Measurements from ENCODE around the gene LYL1. TPM values are rescaled to one million over a fixed set of nuclear protein-coding genes. Genes with fewer than 3 reads are reported as not detected.

Gene LYL1
- total and polyA plus RNA-seq, 9 of the 15 experiments (the other 6 are each of a cell fraction or from before 2014, with no cell fraction given) = 1.3 to 266 (median 34.0) TPM

- TF ChIP-seq ZNF609 (CRISPR knock-in tag; IDR thresholded peaks at IDR 0.05; ENCODE audit: borderline replicate concordance) (no peak), HINFP (tag; conservative IDR thresholded peaks at IDR 0.05; ENCODE audit: low read depth) (no peak), PCBP2 (IDR thresholded peaks at IDR 0.05; ENCODE audit: low read depth, low read length, poor library complexity, severe bottlenecking) (no peak), STAG1 (CRISPR knock-in tag; IDR thresholded peaks at IDR 0.05; ENCODE audit: borderline replicate concordance) (no peak), HSF4 (CRISPR knock-in tag; IDR thresholded peaks at IDR 0.05; ENCODE audit: borderline replicate concordance) (no peak), FOXA3 (CRISPR knock-in tag; conservative IDR thresholded peaks at IDR 0.05 in 1 of 2, IDR thresholded peaks at IDR 0.05 in 1 of 2) (peak in 1 of 2 experiments; percentile 82; a peak in 2 of 4 replicates), CCNT2 (IDR thresholded peaks at IDR 0.05; ENCODE audit: borderline replicate concordance, extremely low read depth, insufficient read length, low read depth, low read length) (peak; percentile 56), KAT2B (IDR thresholded peaks at IDR 0.05; ENCODE audit: low read depth, low read length) (no peak), ZNF174 (CRISPR knock-in tag; IDR thresholded peaks at IDR 0.05) (no peak), CTCFL (IDR thresholded peaks at IDR 0.05; ENCODE audit: borderline replicate concordance, insufficient read depth, low read depth, low read length, poor library complexity, severe bottlenecking) (peak; percentile 85), TAF15 (IDR thresholded peaks at IDR 0.05; ENCODE audit: low read depth, low read length) (no peak)
- TF ChIP-seq, protein P1, sequence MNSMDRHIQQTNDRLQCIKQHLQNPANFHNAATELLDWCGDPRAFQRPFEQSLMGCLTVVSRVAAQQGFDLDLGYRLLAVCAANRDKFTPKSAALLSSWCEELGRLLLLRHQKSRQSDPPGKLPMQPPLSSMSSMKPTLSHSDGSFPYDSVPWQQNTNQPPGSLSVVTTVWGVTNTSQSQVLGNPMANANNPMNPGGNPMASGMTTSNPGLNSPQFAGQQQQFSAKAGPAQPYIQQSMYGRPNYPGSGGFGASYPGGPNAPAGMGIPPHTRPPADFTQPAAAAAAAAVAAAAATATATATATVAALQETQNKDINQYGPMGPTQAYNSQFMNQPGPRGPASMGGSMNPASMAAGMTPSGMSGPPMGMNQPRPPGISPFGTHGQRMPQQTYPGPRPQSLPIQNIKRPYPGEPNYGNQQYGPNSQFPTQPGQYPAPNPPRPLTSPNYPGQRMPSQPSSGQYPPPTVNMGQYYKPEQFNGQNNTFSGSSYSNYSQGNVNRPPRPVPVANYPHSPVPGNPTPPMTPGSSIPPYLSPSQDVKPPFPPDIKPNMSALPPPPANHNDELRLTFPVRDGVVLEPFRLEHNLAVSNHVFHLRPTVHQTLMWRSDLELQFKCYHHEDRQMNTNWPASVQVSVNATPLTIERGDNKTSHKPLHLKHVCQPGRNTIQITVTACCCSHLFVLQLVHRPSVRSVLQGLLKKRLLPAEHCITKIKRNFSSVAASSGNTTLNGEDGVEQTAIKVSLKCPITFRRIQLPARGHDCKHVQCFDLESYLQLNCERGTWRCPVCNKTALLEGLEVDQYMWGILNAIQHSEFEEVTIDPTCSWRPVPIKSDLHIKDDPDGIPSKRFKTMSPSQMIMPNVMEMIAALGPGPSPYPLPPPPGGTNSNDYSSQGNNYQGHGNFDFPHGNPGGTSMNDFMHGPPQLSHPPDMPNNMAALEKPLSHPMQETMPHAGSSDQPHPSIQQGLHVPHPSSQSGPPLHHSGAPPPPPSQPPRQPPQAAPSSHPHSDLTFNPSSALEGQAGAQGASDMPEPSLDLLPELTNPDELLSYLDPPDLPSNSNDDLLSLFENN (IDR thresholded peaks at IDR 0.05; ENCODE audit: low read depth in 2 of 2, low read length in 2 of 2) = peak in 1 of 2 experiments; percentile 17; a peak in 1 of 4 replicates
These were observed 47.7 kb upstream of the LYL1 start, which contains the start of the genes IER2 and STX10 (continued) for GRCh38 chr19:13150187-13150930.

Measured in K562 (cell line).